Liver (tissue), 9 donors: ENCODE data around the gene PCNX3. TPM values are rescaled to one million over a fixed set of nuclear protein-coding genes. Genes with fewer than 3 reads are reported as not detected.
A peak's percentile ranks its signal among the peaks of the same experiment; 100 is the strongest.

ENCODE experiments used
- DNase-seq: peaks from one replicate; pipeline ENCODE4 v3.0.0-alpha.2; 2017; ENCODE audit warnings: low spot score
- H3K27ac ChIP-seq, 2 donors: one replicate each; pipeline ENCODE4 v1.7.0; 2013; ENCODE audit warnings: inconsistent platforms in 2 of 2, low read length in 2 of 2, control low read depth in 1 of 2, low read depth in 1 of 2, mild to moderate bottlenecking in 1 of 2
- H3K27me3 ChIP-seq, 4 donors: one replicate each; pipeline versions ENCODE4 v1.6.1 to v1.7.0; 2013; ENCODE audit warnings: low read length in 3 of 4, inconsistent platforms in 1 of 4, mild to moderate bottlenecking in 1 of 4, moderate library complexity in 1 of 4; ENCODE audit not compliant: control insufficient read depth in 4 of 4, insufficient read depth in 4 of 4
- H3K36me3 ChIP-seq, 4 donors: one replicate each; pipeline versions ENCODE4 v1.6.1 to v1.7.0; 2013; ENCODE audit warnings: low read length in 3 of 4, mild to moderate bottlenecking in 3 of 4, low read depth in 1 of 4, moderate library complexity in 1 of 4; ENCODE audit not compliant: control insufficient read depth in 4 of 4, insufficient read depth in 3 of 4
- H3K4me1 ChIP-seq, 4 donors: one replicate each; pipeline versions ENCODE4 v1.6.1 to v1.7.0; 2013; ENCODE audit warnings: low read length in 3 of 4, mild to moderate bottlenecking in 3 of 4, moderate library complexity in 1 of 4; ENCODE audit not compliant: control insufficient read depth in 4 of 4, insufficient read depth in 4 of 4
- H3K4me3 ChIP-seq, 3 donors: one replicate each; pipeline versions ENCODE4 v1.6.1 to v1.7.0; 2013; ENCODE audit warnings: low read length in 3 of 3, control low read depth in 1 of 3, low read depth in 1 of 3, mild to moderate bottlenecking in 1 of 3
- H3K9ac ChIP-seq, 2 donors: one replicate each; pipeline ENCODE4 v1.7.0; 2013; ENCODE audit warnings: low read length in 2 of 2, mild to moderate bottlenecking in 2 of 2, moderate library complexity in 2 of 2, control low read depth in 1 of 2, low read depth in 1 of 2
- H3K9me3 ChIP-seq, 4 donors: one replicate each; pipeline versions ENCODE4 v1.6.1 to v1.7.0; 2013; ENCODE audit warnings: low read length in 3 of 4; ENCODE audit not compliant: control insufficient read depth in 4 of 4
- EGR1 ChIP-seq, 2 donors: IDR thresholded peaks; 2 replicates each; pipeline ENCODE4 v1.6.1; 2016 to 2018; ENCODE audit warnings: antibody characterized with exemption in 2 of 2, low read depth in 2 of 2
- FOXA1 ChIP-seq: IDR thresholded peaks from 2 replicates; pipeline ENCODE4 v1.6.1; 2016; ENCODE audit warnings: antibody characterized with exemption
- FOXA2 ChIP-seq: IDR thresholded peaks from 2 replicates; pipeline ENCODE4 v1.6.1; 2016; ENCODE audit warnings: antibody characterized with exemption
- GABPA ChIP-seq, 2 donors: IDR thresholded peaks in 1 of 2; conservative IDR thresholded peaks in 1 of 2; 2 replicates each; pipeline ENCODE4 v1.6.1; 2016; ENCODE audit warnings: antibody characterized with exemption in 2 of 2, mild to moderate bottlenecking in 1 of 2, moderate library complexity in 1 of 2
- HNF4A ChIP-seq, 2 donors: conservative IDR thresholded peaks; 2 replicates each; pipeline ENCODE4 v1.6.1; 2016; ENCODE audit warnings: antibody characterized with exemption in 2 of 2, mild to moderate bottlenecking in 2 of 2
- HNF4G ChIP-seq: IDR thresholded peaks from 2 replicates; pipeline ENCODE4 v1.6.1; 2016; ENCODE audit warnings: antibody characterized with exemption
- NR2F2 ChIP-seq: IDR thresholded peaks from 2 replicates; pipeline ENCODE4 v1.6.1; 2016; ENCODE audit warnings: antibody characterized with exemption
- RXRA ChIP-seq, 2 donors: IDR thresholded peaks; 2 replicates each; pipeline ENCODE4 v1.6.1; 2017 to 2018; ENCODE audit warnings: antibody characterized with exemption in 2 of 2, mild to moderate bottlenecking in 1 of 2
- SP1 ChIP-seq: IDR thresholded peaks from 2 replicates; pipeline ENCODE4 v1.6.1; 2018; ENCODE audit warnings: antibody characterized with exemption, mild to moderate bottlenecking
- TAF1 ChIP-seq: conservative IDR thresholded peaks from 2 replicates; pipeline ENCODE4 v1.6.1; 2016; ENCODE audit warnings: antibody characterized with exemption, mild to moderate bottlenecking
- YY1 ChIP-seq: IDR thresholded peaks from 2 replicates; pipeline ENCODE4 v1.6.1; 2016; ENCODE audit warnings: antibody characterized with exemption, mild to moderate bottlenecking
- WGBS: extraction: QIAGEN DNeasy Blood & Tissue Kit; methylation state at CpG from one replicate; pipeline ENCODE4 v1.1.7; 2013; 5-methylcytosine and 5-hydroxymethylcytosine counted together
- polyA plus RNA-seq, 2 donors: library from polyadenylated mRNA; stranded (reverse) in 1 of 2; unstranded in 1 of 2; fragments of 200-250 nt in 1 of 2; fragments of >200 nt in 1 of 2; fragmentation: Nextera tagmentation in 1 of 2; extraction: Ambion mirVana in 1 of 2; gene quantifications; one replicate each; pipeline versions ENCODE4 v1.2.1 to v1.2.3, GENCODE V29; 2013 to 2015
- total RNA-seq, 2 donors: library from RNA; depleted of rRNA; stranded (reverse); fragments of >200 nt; gene quantifications; one replicate each; pipeline ENCODE4 v1.2.3, GENCODE V29; 2014
- TF ChIP-seq, protein P1 (sequence below): IDR thresholded peaks from 2 replicates; pipeline ENCODE4 v1.6.1; 2016; ENCODE audit warnings: antibody characterized with exemption
- TF ChIP-seq, protein P2 (sequence below): IDR thresholded peaks from 2 replicates; pipeline ENCODE4 v1.6.1; 2016; ENCODE audit warnings: antibody characterized with exemption
- TF ChIP-seq, protein P3 (sequence below): IDR thresholded peaks from 2 replicates; pipeline ENCODE4 v1.6.1; 2016; ENCODE audit warnings: antibody characterized with exemption, mild to moderate bottlenecking
- TF ChIP-seq, protein P4 (sequence below): fragments of 150-350 bp; IDR thresholded peaks from 2 replicates; pipeline ENCODE4 v1.5.1; 2017; ENCODE audit warnings: improper control_type of control experiment, low read depth, low read length; ENCODE audit not compliant: missing input control
- TF ChIP-seq, protein P5 (sequence below): IDR thresholded peaks from 2 replicates; pipeline ENCODE4 v1.6.1; 2016; ENCODE audit warnings: antibody characterized with exemption
- donor health status: healthy.
- donor health status: healthy.
- donor health status: healthy.
- donor health status: healthy.
- donor health status: healthy.

Gene PCNX3
- total and polyA plus RNA-seq, 4 donors = 4.7 to 13.4 (median 12.1) TPM

DNA sequence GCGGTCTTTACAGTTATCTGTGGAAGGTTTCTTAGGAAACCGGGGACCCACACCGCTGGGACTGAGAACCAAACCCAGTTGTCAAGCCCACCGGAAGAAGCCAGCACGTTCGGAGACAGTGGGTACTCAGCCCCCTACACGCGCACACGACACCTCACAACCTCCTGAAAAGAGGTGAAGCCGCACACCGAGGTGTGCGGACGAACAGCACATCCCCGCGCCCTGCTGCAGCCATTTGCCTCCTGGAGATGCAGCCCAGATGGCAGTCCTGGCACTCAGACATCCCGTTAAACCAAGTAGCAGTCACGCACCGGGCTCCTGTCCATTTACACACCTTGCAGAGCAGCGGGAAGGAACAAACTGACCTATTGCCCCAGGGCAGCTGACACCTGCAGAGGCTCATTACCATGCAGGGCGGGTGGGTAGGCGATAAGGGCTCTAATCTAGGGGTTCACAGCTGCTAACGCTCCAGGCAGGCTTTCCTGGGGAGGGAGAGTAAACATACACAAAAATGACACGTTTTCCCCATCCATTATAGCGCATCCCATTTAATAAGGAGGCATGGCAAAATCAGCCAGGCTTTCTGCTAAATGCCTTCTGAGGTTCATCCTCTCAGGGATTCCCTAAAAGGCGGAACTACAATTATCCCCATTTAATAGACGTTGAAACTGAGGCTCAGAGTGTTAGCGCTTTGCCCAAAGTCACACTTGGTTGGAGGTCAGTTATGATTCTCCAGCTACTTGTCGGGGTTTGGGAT lies 40.6 kb upstream of the PCNX3 start:
- TF ChIP-seq HNF4A (conservative IDR thresholded peaks at IDR 0.05) (peak; percentile 25 to 35), FOXA2 (no peak), FOXA1 (no peak), RXRA (IDR thresholded peaks at IDR 0.05) (peak in 1 of 2 donors; percentile 20), YY1 (no peak), EGR1 (IDR thresholded peaks at IDR 0.05; ENCODE audit: low read depth in 2 of 2) (peak in 1 of 2 donors; percentile 5)
- TF ChIP-seq, protein P1, sequence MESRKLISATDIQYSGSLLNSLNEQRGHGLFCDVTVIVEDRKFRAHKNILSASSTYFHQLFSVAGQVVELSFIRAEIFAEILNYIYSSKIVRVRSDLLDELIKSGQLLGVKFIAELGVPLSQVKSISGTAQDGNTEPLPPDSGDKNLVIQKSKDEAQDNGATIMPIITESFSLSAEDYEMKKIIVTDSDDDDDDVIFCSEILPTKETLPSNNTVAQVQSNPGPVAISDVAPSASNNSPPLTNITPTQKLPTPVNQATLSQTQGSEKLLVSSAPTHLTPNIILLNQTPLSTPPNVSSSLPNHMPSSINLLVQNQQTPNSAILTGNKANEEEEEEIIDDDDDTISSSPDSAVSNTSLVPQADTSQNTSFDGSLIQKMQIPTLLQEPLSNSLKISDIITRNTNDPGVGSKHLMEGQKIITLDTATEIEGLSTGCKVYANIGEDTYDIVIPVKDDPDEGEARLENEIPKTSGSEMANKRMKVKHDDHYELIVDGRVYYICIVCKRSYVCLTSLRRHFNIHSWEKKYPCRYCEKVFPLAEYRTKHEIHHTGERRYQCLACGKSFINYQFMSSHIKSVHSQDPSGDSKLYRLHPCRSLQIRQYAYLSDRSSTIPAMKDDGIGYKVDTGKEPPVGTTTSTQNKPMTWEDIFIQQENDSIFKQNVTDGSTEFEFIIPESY = no peak
- TF ChIP-seq, protein P2, sequence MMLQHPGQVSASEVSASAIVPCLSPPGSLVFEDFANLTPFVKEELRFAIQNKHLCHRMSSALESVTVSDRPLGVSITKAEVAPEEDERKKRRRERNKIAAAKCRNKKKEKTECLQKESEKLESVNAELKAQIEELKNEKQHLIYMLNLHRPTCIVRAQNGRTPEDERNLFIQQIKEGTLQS = no peak
- H3K9ac ChIP-seq = peak overlapping the region; percentile 8 to 11
- H3K9me3 ChIP-seq = no peaks in the 10 kb centered on the region
- H3K4me1 ChIP-seq = peaks cover 22 to 60% (median 47%) of the 10 kb centered on the region in 4 donors
- no peaks in the 10 kb centered on the region for H3K27me3 ChIP-seq
- peak; percentile 78 for DNase-seq
- peaks cover 0 to 2% (median under 1%) of the 10 kb centered on the region in 4 donors for H3K36me3 ChIP-seq
- H3K27ac ChIP-seq = peak overlapping the region; percentile 76 to 88
- 11% methylated on average over 28 of the region's 28 CpGs for WGBS
- H3K4me3 ChIP-seq = peak overlapping the region; percentile 55 to 66 (median 57)

DNA sequence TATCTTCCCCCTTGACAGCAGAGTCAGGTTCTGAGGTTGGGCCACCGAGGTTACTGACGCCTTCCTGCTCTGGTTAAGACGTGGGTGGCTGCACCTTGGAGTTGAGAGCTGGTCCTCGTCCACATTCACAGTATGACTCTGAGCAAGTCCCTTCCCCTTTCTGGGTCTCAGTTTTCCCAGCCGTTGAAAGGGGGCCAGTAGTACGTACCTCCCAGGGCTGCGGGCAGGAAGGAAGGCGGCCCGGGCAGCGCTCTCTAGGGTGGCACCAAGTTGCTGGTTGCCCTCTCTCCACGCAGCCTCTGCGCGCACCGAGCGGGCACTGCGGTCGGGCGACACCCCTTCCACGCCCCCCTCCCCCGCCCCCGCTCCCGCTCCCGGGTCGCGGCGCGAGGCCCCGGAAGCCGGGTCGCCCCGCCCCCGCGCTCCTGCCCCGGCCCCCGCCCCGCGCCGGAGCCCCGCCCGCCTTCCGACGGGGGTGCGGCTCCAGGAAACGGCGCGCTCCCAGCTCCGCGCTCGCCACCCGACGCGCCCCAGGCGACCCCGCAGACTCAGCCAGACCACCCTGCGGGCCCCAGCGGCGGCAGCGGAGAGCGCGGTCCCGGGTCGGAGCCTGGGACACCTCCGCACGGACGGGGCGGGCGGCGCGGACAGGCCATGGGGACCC lies 39.9 kb upstream of the PCNX3 start, which contains the start of gene EHBP1L1:
TSS of gene EHBP1L1 (plus strand) at position 486 of the 664 bp plus-strand sequence. CDS start 250 bp downstream, outside the sequence.
- peak within 1 kb of the TSS; percentile 55 to 66 (median 57) for H3K4me3 ChIP-seq
- no peaks in the 10 kb centered on the region for H3K27me3 ChIP-seq
- peak within 1 kb of the TSS; percentile 76 to 88 for H3K27ac ChIP-seq
- peaks cover 22 to 58% (median 45%) of the 10 kb centered on the region in 4 donors for H3K4me1 ChIP-seq
- H3K36me3 ChIP-seq = peaks cover 0 to 6% (median 1%) of the 10 kb centered on the region in 4 donors
- TF ChIP-seq, protein P3, sequence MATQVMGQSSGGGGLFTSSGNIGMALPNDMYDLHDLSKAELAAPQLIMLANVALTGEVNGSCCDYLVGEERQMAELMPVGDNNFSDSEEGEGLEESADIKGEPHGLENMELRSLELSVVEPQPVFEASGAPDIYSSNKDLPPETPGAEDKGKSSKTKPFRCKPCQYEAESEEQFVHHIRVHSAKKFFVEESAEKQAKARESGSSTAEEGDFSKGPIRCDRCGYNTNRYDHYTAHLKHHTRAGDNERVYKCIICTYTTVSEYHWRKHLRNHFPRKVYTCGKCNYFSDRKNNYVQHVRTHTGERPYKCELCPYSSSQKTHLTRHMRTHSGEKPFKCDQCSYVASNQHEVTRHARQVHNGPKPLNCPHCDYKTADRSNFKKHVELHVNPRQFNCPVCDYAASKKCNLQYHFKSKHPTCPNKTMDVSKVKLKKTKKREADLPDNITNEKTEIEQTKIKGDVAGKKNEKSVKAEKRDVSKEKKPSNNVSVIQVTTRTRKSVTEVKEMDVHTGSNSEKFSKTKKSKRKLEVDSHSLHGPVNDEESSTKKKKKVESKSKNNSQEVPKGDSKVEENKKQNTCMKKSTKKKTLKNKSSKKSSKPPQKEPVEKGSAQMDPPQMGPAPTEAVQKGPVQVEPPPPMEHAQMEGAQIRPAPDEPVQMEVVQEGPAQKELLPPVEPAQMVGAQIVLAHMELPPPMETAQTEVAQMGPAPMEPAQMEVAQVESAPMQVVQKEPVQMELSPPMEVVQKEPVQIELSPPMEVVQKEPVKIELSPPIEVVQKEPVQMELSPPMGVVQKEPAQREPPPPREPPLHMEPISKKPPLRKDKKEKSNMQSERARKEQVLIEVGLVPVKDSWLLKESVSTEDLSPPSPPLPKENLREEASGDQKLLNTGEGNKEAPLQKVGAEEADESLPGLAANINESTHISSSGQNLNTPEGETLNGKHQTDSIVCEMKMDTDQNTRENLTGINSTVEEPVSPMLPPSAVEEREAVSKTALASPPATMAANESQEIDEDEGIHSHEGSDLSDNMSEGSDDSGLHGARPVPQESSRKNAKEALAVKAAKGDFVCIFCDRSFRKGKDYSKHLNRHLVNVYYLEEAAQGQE = no peak
- TF ChIP-seq TAF1 (no peak), HNF4G (no peak), SP1 (no peak), RXRA (IDR thresholded peaks at IDR 0.05) (no peak), EGR1 (IDR thresholded peaks at IDR 0.05; ENCODE audit: low read depth in 2 of 2) (no peak), FOXA1 (no peak), GABPA (IDR thresholded peaks at IDR 0.05 in 1 of 2, conservative IDR thresholded peaks at IDR 0.05 in 1 of 2) (no peak), HNF4A (conservative IDR thresholded peaks at IDR 0.05) (no peak), NR2F2 (no peak)
- TF ChIP-seq, protein P4, sequence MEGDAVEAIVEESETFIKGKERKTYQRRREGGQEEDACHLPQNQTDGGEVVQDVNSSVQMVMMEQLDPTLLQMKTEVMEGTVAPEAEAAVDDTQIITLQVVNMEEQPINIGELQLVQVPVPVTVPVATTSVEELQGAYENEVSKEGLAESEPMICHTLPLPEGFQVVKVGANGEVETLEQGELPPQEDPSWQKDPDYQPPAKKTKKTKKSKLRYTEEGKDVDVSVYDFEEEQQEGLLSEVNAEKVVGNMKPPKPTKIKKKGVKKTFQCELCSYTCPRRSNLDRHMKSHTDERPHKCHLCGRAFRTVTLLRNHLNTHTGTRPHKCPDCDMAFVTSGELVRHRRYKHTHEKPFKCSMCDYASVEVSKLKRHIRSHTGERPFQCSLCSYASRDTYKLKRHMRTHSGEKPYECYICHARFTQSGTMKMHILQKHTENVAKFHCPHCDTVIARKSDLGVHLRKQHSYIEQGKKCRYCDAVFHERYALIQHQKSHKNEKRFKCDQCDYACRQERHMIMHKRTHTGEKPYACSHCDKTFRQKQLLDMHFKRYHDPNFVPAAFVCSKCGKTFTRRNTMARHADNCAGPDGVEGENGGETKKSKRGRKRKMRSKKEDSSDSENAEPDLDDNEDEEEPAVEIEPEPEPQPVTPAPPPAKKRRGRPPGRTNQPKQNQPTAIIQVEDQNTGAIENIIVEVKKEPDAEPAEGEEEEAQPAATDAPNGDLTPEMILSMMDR = no peak
- TF ChIP-seq, protein P1 = no peak
- TF ChIP-seq, protein P2 = no peak
- TF ChIP-seq, protein P5, sequence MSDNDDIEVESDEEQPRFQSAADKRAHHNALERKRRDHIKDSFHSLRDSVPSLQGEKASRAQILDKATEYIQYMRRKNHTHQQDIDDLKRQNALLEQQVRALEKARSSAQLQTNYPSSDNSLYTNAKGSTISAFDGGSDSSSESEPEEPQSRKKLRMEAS = no peak
- peak within 1 kb of the TSS; percentile 8 to 11 for H3K9ac ChIP-seq
- WGBS = 1% methylated on average over 69 of the region's 69 CpGs
- H3K9me3 ChIP-seq = no peaks in the 10 kb centered on the region
- DNase-seq = peak; percentile 84
